Measurements from ENCODE around the gene ANAPC16. TPM values are rescaled to one million over a fixed set of nuclear protein-coding genes. Genes with fewer than 3 reads are reported as not detected.
A peak's percentile ranks its signal among the peaks of the same experiment; 100 is the strongest.

ANAPC16 gene
- total RNA-seq, 1 experiment from 2014 or later: 110 TPM

GRCh38 chr10:72218726-72219125, 2.9 kb downstream of the ANAPC16 start:
- no peaks in the 10 kb centered on the region for H3K9me3 Mint-ChIP-seq (ENCODE audit: unreplicated experiment)
- TF ChIP-seq, protein P1, sequence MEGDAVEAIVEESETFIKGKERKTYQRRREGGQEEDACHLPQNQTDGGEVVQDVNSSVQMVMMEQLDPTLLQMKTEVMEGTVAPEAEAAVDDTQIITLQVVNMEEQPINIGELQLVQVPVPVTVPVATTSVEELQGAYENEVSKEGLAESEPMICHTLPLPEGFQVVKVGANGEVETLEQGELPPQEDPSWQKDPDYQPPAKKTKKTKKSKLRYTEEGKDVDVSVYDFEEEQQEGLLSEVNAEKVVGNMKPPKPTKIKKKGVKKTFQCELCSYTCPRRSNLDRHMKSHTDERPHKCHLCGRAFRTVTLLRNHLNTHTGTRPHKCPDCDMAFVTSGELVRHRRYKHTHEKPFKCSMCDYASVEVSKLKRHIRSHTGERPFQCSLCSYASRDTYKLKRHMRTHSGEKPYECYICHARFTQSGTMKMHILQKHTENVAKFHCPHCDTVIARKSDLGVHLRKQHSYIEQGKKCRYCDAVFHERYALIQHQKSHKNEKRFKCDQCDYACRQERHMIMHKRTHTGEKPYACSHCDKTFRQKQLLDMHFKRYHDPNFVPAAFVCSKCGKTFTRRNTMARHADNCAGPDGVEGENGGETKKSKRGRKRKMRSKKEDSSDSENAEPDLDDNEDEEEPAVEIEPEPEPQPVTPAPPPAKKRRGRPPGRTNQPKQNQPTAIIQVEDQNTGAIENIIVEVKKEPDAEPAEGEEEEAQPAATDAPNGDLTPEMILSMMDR (IDR thresholded peaks at IDR 0.05; ENCODE audit: unreplicated experiment): no peak
- ChIA-PET CTCF (interaction anchor here (0.5 to 1.1 kb wide), 6 partner anchors 15 to 352 kb away, joined by 3 to 5 read pairs (median 3); partner anchors contain the start of gene DDIT4), POLR2A (interaction anchor here (0.7 to 2.8 kb wide), 6 partner anchors 11 to 119 kb away, joined by 3 to 20 read pairs (median 6); partner anchors contain the start of gene DDIT4)
- no peak for DNase-seq (ENCODE audit: unreplicated experiment)
- no peak overlapping the region for H3K4me3 Mint-ChIP-seq (ENCODE audit: unreplicated experiment)
- TSS peak; percentile 5 for BruUV-seq (replicated peaks)
- H3K27ac Mint-ChIP-seq (ENCODE audit: low read depth, unreplicated experiment): peak overlapping the region; percentile 51
- H3K4me1 Mint-ChIP-seq (ENCODE audit: insufficient read depth, unreplicated experiment): peaks cover 6% of the 10 kb centered on the region
- peaks cover 50% of the 10 kb centered on the region for H3K36me3 Mint-ChIP-seq (ENCODE audit: insufficient read depth, unreplicated experiment)
- intact Hi-C loops (cut with micrococcal nuclease): no loop called here
- no peaks in the 10 kb centered on the region for H3K27me3 Mint-ChIP-seq (ENCODE audit: insufficient read depth, unreplicated experiment)

- ChIA-PET POLR2A (interaction anchor here (0.5 to 2.8 kb wide), 8 partner anchors 10 to 506 kb away, joined by 3 to 20 read pairs (median 4); partner anchors contain the start of gene DDIT4), CTCF (interaction anchor here (0.7 to 1.6 kb wide), 5 partner anchors 16 to 292 kb away, joined by 3 to 5 read pairs (median 3); partner anchors contain the start of gene DDIT4)
- peak overlapping the region; percentile 51 for H3K27ac Mint-ChIP-seq (ENCODE audit: low read depth, unreplicated experiment)
- TF ChIP-seq, protein P1 (IDR thresholded peaks at IDR 0.05; ENCODE audit: unreplicated experiment): no peak
- H3K4me1 Mint-ChIP-seq (ENCODE audit: insufficient read depth, unreplicated experiment): peaks cover 6% of the 10 kb centered on the region
- no peaks in the 10 kb centered on the region for H3K9me3 Mint-ChIP-seq (ENCODE audit: unreplicated experiment)
- H3K4me3 Mint-ChIP-seq (ENCODE audit: unreplicated experiment): no peak overlapping the region
- DNase-seq (ENCODE audit: unreplicated experiment): no peak
- BruUV-seq (replicated peaks): no TSS peak
- intact Hi-C loops (cut with micrococcal nuclease): no loop called here
- peaks cover 56% of the 10 kb centered on the region for H3K36me3 Mint-ChIP-seq (ENCODE audit: insufficient read depth, unreplicated experiment)
- no peaks in the 10 kb centered on the region for H3K27me3 Mint-ChIP-seq (ENCODE audit: insufficient read depth, unreplicated experiment)
These were observed 3.5 kb downstream of the ANAPC16 start for GRCh38 chr10:72219235-72219814.

- no peaks in the 10 kb centered on the region for H3K9me3 Mint-ChIP-seq (ENCODE audit: unreplicated experiment)
- ChIA-PET POLR2A (interaction anchor here (1.0 to 2.8 kb wide), 6 partner anchors 9 to 115 kb away, joined by 3 to 11 read pairs (median 6); no protein-coding TSS in a partner anchor), CTCF (interaction anchor here (0.5 to 4.1 kb wide), 7 partner anchors 33 to 305 kb away, joined by 3 to 42 read pairs (median 6); no protein-coding TSS in a partner anchor)
- TF ChIP-seq, protein P1 (IDR thresholded peaks at IDR 0.05; ENCODE audit: unreplicated experiment): no peak
- peaks cover 6% of the 10 kb centered on the region for H3K4me1 Mint-ChIP-seq (ENCODE audit: insufficient read depth, unreplicated experiment)
- intact Hi-C loops (cut with micrococcal nuclease): no loop called here
- peaks cover 62% of the 10 kb centered on the region for H3K36me3 Mint-ChIP-seq (ENCODE audit: insufficient read depth, unreplicated experiment)
- H3K27me3 Mint-ChIP-seq (ENCODE audit: insufficient read depth, unreplicated experiment): no peaks in the 10 kb centered on the region
- H3K27ac Mint-ChIP-seq (ENCODE audit: low read depth, unreplicated experiment): no peak overlapping the region
- no peak overlapping the region for H3K4me3 Mint-ChIP-seq (ENCODE audit: unreplicated experiment)
- no TSS peak for BruUV-seq (replicated peaks)
- DNase-seq (ENCODE audit: unreplicated experiment): no peak
These were observed 4.8 kb downstream of the ANAPC16 start for GRCh38 chr10:72220637-72221036.

GRCh38 chr10:72221278-72221677, 5.5 kb downstream of the ANAPC16 start:
- DNase-seq (ENCODE audit: unreplicated experiment): no peak
- ChIA-PET CTCF (interaction anchor here (0.6 to 5.0 kb wide), 9 partner anchors 11 to 164 kb away, joined by 3 to 42 read pairs (median 6); no protein-coding TSS in a partner anchor), POLR2A (interaction anchor here (0.6 to 1.8 kb wide), 8 partner anchors 10 to 173 kb away, joined by 3 to 7 read pairs (median 4); no protein-coding TSS in a partner anchor)
- Mint-ChIP-seq H3K27ac (ENCODE audit: low read depth, unreplicated experiment) (no peak overlapping the region), H3K36me3 (ENCODE audit: insufficient read depth, unreplicated experiment) (peaks cover 56% of the 10 kb centered on the region), H3K27me3 (ENCODE audit: insufficient read depth, unreplicated experiment) (no peaks in the 10 kb centered on the region), H3K9me3 (ENCODE audit: unreplicated experiment) (no peaks in the 10 kb centered on the region), H3K4me1 (ENCODE audit: insufficient read depth, unreplicated experiment) (peaks cover 7% of the 10 kb centered on the region), H3K4me3 (ENCODE audit: unreplicated experiment) (no peak overlapping the region)
- TF ChIP-seq, protein P1 (IDR thresholded peaks at IDR 0.05; ENCODE audit: unreplicated experiment): no peak
- intact Hi-C loops (cut with micrococcal nuclease): no loop called here
- no TSS peak for BruUV-seq (replicated peaks)
